BLaER1 treated with 17β-estradiol and CSF1 and Interleukin-3, amounts not matched to agents 10 nM and 100 nM (cell line): ENCODE results near the gene ANKRD55.
A peak's percentile ranks its signal among the peaks of the same experiment; 100 is the strongest.

Experiments
- H3K27ac ChIP-seq, 11 experiments: shearing (Covaris generic); formaldehyde crosslinking; 2 replicates each; pipeline ENCODE4 v1.8.1; 2022
- H3K27me3 ChIP-seq, 11 experiments: shearing (Covaris generic); formaldehyde crosslinking; 2 replicates each; pipeline ENCODE4 v1.8.1; 2022
- H3K36me3 ChIP-seq, 11 experiments: shearing (Covaris generic); formaldehyde crosslinking; 2 replicates each; pipeline ENCODE4 v1.8.1; 2022
- H3K4me1 ChIP-seq, 10 experiments: shearing (Covaris generic); formaldehyde crosslinking; 2 replicates each; pipeline ENCODE4 v1.8.1; 2022
- H3K4me2 ChIP-seq, 11 experiments: shearing (Covaris generic); formaldehyde crosslinking; 2 replicates each; pipeline ENCODE4 v1.8.1; 2022
- H3K4me3 ChIP-seq, 10 experiments: shearing (Covaris generic); formaldehyde crosslinking; 2 replicates each; pipeline ENCODE4 v1.8.1; 2022
- H3K9ac ChIP-seq, 11 experiments: shearing (Covaris generic); formaldehyde crosslinking; 2 replicates each; pipeline ENCODE4 v1.8.1; 2022
- H3K9me3 ChIP-seq, 11 experiments: shearing (Covaris generic); formaldehyde crosslinking; replicated peaks in 1 of 11; 2 replicates each; pipeline ENCODE4 v1.8.1; 2022
- H4K20me1 ChIP-seq, 11 experiments: shearing (Covaris generic); formaldehyde crosslinking; 2 replicates each; pipeline ENCODE4 v1.8.1; 2022
- Cebpa-rat ChIP-seq, 11 experiments: shearing (Covaris generic); IDR thresholded peaks; 2 replicates each; pipeline ENCODE4 v1.8.1; 2022

Gene ANKRD55

DNA sequence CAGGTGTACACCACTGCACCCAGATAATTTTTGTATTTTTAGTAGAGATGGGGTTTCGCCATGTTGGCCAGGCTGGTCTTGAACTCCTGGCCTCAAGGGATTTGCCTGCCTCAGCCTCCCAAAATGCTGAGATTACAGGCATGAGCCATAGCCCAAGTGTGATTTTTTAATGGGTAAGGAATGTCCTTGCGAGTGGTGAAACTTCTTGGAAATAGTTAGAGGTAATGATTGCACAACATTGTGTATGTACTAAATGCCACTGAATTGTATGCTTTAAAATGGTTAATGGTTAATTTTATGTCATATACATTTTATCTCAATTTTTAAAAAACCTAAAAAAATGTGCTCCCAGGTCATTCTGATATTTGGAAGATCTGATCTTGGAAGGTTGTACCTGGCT, 178.5 kb downstream of the ANKRD55 start:
- 0 out of 22 replicates have a peak, but pooled peaks of 2 of the 11 experiments have one; percentile 22 to 32 for TF ChIP-seq Cebpa-rat (IDR thresholded peaks at IDR 0.05)
- no peak overlapping the region for H3K4me3 ChIP-seq
- no peaks in the 10 kb centered on the region for H4K20me1 ChIP-seq
- peaks cover 41 to 73% (median 57%) of the 10 kb centered on the region in 10 experiments for H3K4me1 ChIP-seq
- H3K27me3 ChIP-seq = no peaks in the 10 kb centered on the region
- no peak overlapping the region for H3K27ac ChIP-seq
- no peak overlapping the region for H3K9ac ChIP-seq
- no peak overlapping the region for H3K4me2 ChIP-seq
- peaks cover 14 to 43% (median 29%) of the 10 kb centered on the region in 11 experiments for H3K9me3 ChIP-seq
- H3K36me3 ChIP-seq = peaks cover 0 to 9% (median 0%) of the 10 kb centered on the region in 11 experiments; a peak in 2 of 22 replicates

- H3K27ac ChIP-seq = no peak overlapping the region
- TF ChIP-seq Cebpa-rat (IDR thresholded peaks at IDR 0.05) = no peak
Measured at GRCh38 chr5:56053363-56053762, 179.8 kb downstream of the ANKRD55 start.

DNA sequence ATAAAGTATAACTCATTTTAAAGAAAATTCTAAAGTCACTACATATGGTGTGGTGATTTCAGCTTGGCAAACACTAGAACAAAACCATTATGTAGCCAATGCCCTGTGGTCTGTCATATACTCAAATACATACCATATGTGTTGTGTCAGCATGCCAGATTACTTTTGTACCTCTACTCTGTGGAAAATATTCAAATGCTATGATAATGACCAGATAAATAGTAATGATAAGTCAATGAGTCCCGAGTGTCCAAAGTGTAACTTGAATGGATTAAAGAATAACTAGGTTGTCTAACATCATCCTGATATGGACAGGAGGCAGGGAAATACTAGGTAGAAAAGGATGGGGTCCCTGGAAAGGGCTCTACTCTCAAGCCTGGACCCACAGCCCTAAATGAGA, 180.4 kb downstream of the ANKRD55 start:
- H3K36me3 ChIP-seq = peaks cover 0 to 9% (median 0%) of the 10 kb centered on the region in 11 experiments; a peak in 2 of 22 replicates
- no peaks in the 10 kb centered on the region for H4K20me1 ChIP-seq
- no peak for TF ChIP-seq Cebpa-rat (IDR thresholded peaks at IDR 0.05)

More at GRCh38 chr5:56053363-56053762, 179.8 kb downstream of the ANKRD55 start:
- Histone ChIP-seq H4K20me1 (no peaks in the 10 kb centered on the region), H3K4me1 (peaks cover 40 to 73% (median 57%) of the 10 kb centered on the region in 10 experiments), H3K36me3 (peaks cover 0 to 9% (median 0%) of the 10 kb centered on the region in 11 experiments; a peak in 2 of 22 replicates), H3K4me3 (peak overlapping the region in 1 of 10 experiments; percentile 32; a peak in 3 of 20 replicates), H3K27me3 (no peaks in the 10 kb centered on the region), H3K9ac (no peak overlapping the region), H3K9me3 (peaks cover 14 to 43% (median 29%) of the 10 kb centered on the region in 11 experiments), H3K4me2 (no peak overlapping the region)

GRCh38 chr5:56050551-56051255, 182.4 kb downstream of the ANKRD55 start:
- Histone ChIP-seq H3K4me2 (peak overlapping the region; percentile 70 to 90 (median 78)), H3K9ac (peak overlapping the region; percentile 45 to 69 (median 61)), H3K4me3 (peak overlapping the region in 9 of 10 experiments; percentile 1 to 54 (median 28); a peak in 11 of 20 replicates), H3K27ac (peak overlapping the region; percentile 46 to 83 (median 75); a peak in 21 of 22 replicates), H3K36me3 (peaks cover 0 to 9% (median 0%) of the 10 kb centered on the region in 11 experiments; a peak in 2 of 22 replicates), H4K20me1 (no peaks in the 10 kb centered on the region), H3K4me1 (peaks cover 35 to 55% (median 43%) of the 10 kb centered on the region in 10 experiments), H3K27me3 (no peaks in the 10 kb centered on the region), H3K9me3 (peaks cover 16 to 57% (median 34%) of the 10 kb centered on the region in 11 experiments)
- TF ChIP-seq Cebpa-rat (IDR thresholded peaks at IDR 0.05) = peak in 2 of 11 experiments; percentile 24 to 32; a peak in 1 of 22 replicates

More for the DNA sequence above, 180.4 kb downstream of the ANKRD55 start:
- Histone ChIP-seq H3K27ac (no peak overlapping the region), H3K4me1 (peaks cover 37 to 71% (median 55%) of the 10 kb centered on the region in 10 experiments), H3K9ac (no peak overlapping the region), H3K9me3 (peaks cover 14 to 44% (median 29%) of the 10 kb centered on the region in 11 experiments), H3K4me2 (no peak overlapping the region), H3K4me3 (peak overlapping the region in 1 of 10 experiments; percentile 32; a peak in 1 of 20 replicates), H3K27me3 (no peaks in the 10 kb centered on the region)
